Activated naive CD4-positive, alpha-beta T cell treated with anti-CD3 and anti-CD28 coated beads, Interleukin-2, amount 50 U/mL, for 16 hours (primary cell): ENCODE data around the gene FRAS1.

Source experiments
- DNase-seq: peaks from one replicate; pipeline ENCODE4 v3.0.0-alpha.2; 2020

Gene FRAS1

GRCh38 chr4:78379991-78380729 is 323.0 kb downstream of the FRAS1 start:
- no peak for DNase-seq

- DNase-seq: no peak
Measured at GRCh38 chr4:78386679-78387078, 329.6 kb downstream of the FRAS1 start.

- no peak for DNase-seq
Measured at GRCh38 chr4:78395642-78396041, 338.5 kb downstream of the FRAS1 start.

GRCh38 chr4:78396613-78397291 is 339.6 kb downstream of the FRAS1 start:
- DNase-seq: no peak

GRCh38 chr4:78397292-78397630 is 340.1 kb downstream of the FRAS1 start:
- no peak for DNase-seq

DNA sequence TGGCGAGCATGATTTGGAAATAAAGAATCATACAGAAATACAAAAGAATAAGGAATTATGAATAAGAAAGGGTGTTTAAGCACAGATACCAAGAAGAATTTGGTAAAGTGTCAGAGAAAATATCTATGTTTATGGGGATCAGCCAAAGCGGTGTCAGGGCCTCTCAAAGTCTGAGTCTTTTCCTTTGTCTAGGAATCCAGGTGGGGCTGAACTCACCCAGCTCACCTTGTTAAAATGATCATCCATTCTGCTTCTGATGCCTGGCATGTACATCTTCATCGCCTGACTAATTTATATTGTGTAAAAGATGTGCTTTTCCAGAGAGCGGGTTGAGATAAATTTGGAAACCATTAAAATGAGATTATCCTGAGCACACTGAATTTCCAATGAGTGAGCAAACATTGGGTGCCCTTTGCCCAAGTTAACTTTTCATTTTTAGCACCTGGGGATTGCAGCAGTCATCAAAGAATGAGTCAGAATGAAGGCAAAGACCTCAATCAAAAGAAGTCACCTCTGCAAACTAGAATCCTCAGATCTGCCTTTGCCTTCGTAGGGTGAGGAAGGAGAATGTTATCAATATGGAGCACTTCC is 352.6 kb downstream of the FRAS1 start:
- no peak for DNase-seq

GRCh38 chr4:78410225-78410624 is 353.1 kb downstream of the FRAS1 start:
- DNase-seq: no peak

GRCh38 chr4:78410676-78411075 is 353.6 kb downstream of the FRAS1 start:
- DNase-seq: no peak

GRCh38 chr4:78414116-78414515 is 357.0 kb downstream of the FRAS1 start:
- DNase-seq: no peak

GRCh38 chr4:78417603-78418002 is 360.5 kb downstream of the FRAS1 start:
- DNase-seq: no peak

- no peak for DNase-seq
Measured at GRCh38 chr4:78418406-78418805, 361.3 kb downstream of the FRAS1 start.

DNA sequence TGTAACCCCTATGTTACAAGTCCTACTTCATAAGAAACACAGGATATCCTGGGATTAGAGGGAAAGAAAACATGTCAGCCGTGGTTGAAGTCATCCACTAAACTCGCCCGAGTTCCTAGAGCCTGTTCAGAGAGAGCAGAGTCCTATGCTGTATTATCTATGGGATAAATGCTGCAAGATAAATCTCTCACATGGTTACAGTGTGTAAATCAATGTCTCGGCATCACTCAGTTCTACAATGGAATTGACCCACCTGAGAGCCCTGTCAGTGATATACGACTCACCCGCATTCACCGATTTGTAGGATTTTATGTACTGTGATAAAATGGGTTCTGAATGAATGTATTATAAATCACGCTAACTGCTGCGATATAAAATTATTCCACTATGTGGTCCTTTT is 366.7 kb downstream of the FRAS1 start:
- DNase-seq: no peak

- no peak for DNase-seq
Measured at GRCh38 chr4:78424461-78424860, 367.3 kb downstream of the FRAS1 start.

DNA sequence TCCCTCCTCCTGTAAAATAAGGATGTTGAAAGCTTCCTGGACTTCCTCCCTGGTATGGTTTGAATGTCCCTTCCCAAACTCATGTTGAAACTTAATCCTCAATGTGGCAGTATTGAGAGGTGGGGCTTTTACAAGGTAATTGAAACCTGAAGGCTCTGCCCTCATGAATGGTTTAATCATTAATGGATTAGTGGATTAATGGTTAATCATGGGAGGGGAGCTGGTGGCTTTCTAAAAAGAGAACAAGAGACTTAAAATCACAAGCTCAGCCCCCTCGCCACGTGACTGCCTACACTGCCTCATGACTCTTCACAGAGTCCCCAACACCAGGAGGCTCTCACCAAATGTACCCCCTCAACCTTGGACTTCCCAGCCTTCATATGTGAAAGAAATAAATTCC is 369.8 kb downstream of the FRAS1 start:
- no peak for DNase-seq

DNA sequence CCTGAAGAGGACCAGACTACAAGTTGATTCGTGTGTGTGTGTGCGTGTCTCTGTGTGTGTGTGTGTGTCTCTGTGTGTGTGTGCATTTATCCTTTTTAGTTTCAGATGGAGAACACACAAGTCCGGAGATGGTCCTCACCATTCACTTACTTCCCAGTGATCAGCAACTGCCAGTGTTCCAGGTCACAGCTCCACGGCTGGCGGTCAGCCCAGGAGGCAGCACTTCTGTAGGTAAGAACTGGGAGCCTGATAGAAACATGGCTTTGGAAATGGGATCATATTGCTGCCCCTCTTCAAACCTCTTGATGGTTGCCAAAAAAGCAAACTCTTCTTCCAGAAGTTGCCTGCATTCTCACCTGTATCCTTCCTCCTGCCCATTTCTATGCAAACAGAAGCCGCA is 371.9 kb downstream of the FRAS1 start:
- no peak for DNase-seq

DNA sequence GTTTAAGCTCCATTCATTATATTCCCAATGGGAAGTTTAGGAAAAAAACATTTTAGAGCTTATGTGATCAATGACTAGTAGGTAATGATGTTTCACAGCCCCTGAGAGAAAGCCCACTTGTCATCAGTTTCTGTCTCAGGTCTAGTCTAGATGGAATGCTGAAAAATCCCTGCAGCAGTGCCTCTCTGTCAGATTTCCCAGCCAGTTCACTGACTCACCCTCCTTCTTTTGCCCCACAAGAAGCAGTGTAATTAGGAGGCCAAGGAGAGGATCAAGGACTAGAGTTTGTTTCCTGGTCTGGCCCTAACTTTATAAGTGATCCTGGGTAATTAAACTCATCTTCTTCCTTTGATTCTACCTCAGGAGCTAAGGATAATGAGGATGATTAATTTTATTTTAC is 375.8 kb downstream of the FRAS1 start:
- DNase-seq: no peak

DNA sequence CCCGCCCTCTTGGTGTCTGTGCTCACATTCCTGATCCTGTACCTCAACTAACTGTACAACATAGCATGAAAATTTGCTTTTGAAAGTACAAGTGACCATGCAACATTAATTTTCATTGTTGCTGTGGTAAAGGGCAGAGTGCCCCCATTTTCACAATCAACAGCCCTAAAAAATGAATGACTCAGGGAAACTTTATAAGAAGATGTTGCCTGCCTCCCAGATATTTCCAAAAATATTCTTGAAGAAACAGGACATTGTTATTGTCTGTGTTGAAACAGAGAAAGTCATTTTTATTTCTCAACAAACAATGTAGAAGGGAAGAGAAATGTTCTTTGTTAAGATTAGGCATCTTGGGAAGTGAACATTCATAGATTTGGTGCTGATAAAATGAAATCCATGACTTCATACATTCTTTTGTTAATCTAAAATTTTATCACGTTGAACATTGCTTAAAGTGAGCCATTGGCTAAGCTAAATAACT is 380.5 kb downstream of the FRAS1 start:
- no peak for DNase-seq

DNA sequence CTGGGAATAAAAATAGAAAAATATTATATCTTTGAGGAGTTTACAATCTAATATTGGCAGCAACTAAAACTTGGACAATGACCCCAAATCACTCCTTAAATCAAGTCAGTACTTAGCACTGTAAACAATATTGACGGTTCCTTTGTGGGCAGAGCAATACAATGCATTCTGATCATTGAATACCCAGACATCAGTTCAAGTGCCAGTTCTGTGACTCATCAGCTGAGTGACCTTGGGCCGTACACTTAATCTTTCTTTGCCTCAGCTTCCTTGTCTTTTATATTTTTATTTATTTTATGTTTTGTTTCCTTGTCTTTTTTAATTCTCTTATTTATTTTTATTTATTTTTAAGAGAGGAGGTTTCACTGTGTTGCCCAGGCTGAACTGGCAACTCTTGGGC is 382.2 kb downstream of the FRAS1 start:
- DNase-seq: no peak

GRCh38 chr4:78441756-78442155 is 384.6 kb downstream of the FRAS1 start:
- no peak for DNase-seq

- no peak for DNase-seq
Measured at GRCh38 chr4:78446619-78447018, 389.5 kb downstream of the FRAS1 start.

- no peak for DNase-seq
Measured at GRCh38 chr4:78451407-78451806, 394.3 kb downstream of the FRAS1 start.

GRCh38 chr4:78454016-78454415 is 396.9 kb downstream of the FRAS1 start:
- no peak for DNase-seq

- DNase-seq: no peak
Measured at GRCh38 chr4:78457751-78458150, 400.6 kb downstream of the FRAS1 start.

DNA sequence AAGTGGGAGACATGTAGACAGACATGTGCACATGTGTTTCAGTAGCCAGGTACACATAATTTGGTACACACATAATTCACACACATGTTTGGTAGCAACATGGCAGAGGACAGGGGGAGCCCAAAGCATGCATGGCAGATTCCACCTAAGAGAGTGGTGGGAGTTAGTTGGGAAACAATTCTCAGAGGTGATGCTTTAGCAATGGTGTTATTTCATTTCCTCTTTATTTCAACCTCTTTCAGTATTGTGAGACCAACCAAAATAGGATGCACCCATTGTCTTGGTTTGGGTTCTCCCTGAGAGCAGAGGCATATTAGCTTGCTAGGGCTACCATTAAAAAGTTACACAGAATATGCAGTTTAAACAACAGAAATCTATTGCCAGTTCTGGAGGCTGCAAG is 402.2 kb downstream of the FRAS1 start:
- no peak for DNase-seq
